Neural cell (in vitro differentiated cells): ENCODE measurements around the gene RAI2. TPM values are rescaled to one million over a fixed set of nuclear protein-coding genes. Genes with fewer than 3 reads are reported as not detected.

Experiments
- H2AFZ ChIP-seq: fragments of 200-600, 300-800 bp; sonication (generic), shearing (Covaris generic); 2 replicates; pipeline ENCODE4 v1.6.0; 2014; ENCODE audit warnings: low read depth, mild to moderate bottlenecking, antibody characterized with exemption, low read length, moderate library complexity
- H3F3A ChIP-seq: fragments of 200-600 bp; shearing (Covaris generic); 2 replicates; pipeline ENCODE4 v1.6.1; 2016; ENCODE audit warnings: mild to moderate bottlenecking, moderate library complexity, mixed read lengths, antibody characterized with exemption, low read length; ENCODE audit not compliant: insufficient read depth, poor library complexity, severe bottlenecking
- H3K27ac ChIP-seq: fragments of 200-600, 300-800 bp; sonication (generic), shearing (Covaris generic); 2 replicates; pipeline ENCODE4 v1.5.1; 2014; ENCODE audit warnings: mild to moderate bottlenecking, low read length, moderate library complexity
- H3K27me3 ChIP-seq: fragments of 300-800, 200-600 bp; sonication (generic), shearing (Covaris generic); 2 replicates; pipeline ENCODE4 v1.6.0; 2014; ENCODE audit warnings: mild to moderate bottlenecking, low read depth, low read length, moderate library complexity; ENCODE audit not compliant: insufficient read depth
- H3K36me3 ChIP-seq: fragments of 300-800, 200-600 bp; sonication (generic), shearing (Covaris generic); 2 replicates; pipeline ENCODE4 v1.5.1; 2014; ENCODE audit warnings: mild to moderate bottlenecking, antibody characterized with exemption, low read length, moderate library complexity; ENCODE audit not compliant: insufficient read depth
- H3K4me2 ChIP-seq: fragments of 300-800, 200-600 bp; sonication (generic), shearing (Covaris generic); 2 replicates; pipeline ENCODE4 v1.6.0; 2014; ENCODE audit warnings: mild to moderate bottlenecking, low read length
- H3K4me3 ChIP-seq: fragments of 300-800, 200-600 bp; sonication (generic), shearing (Covaris generic); 2 replicates; pipeline ENCODE4 v1.5.1; 2014; ENCODE audit warnings: mild to moderate bottlenecking, low read length, moderate library complexity
- H3K79me2 ChIP-seq: fragments of 200-600 bp; shearing (Covaris generic); replicated peaks from 2 replicates; pipeline ENCODE4 v1.6.0; 2014; ENCODE audit warnings: mild to moderate bottlenecking, low read length, moderate library complexity; ENCODE audit not compliant: insufficient read depth
- H3K9ac ChIP-seq: fragments of 300-800, 200-600 bp; sonication (generic), shearing (Covaris generic); 2 replicates; pipeline ENCODE4 v1.6.1; 2016; ENCODE audit warnings: mild to moderate bottlenecking, low read length, mixed read lengths
- H3K9me2 ChIP-seq: fragments of 200-600 bp; shearing (Covaris generic); 2 replicates; pipeline ENCODE4 v1.6.1; 2016; ENCODE audit warnings: mild to moderate bottlenecking, low read length, mixed read lengths; ENCODE audit not compliant: insufficient read depth
- H3K9me3 ChIP-seq: fragments of 200-600, 300-800 bp; sonication (generic), shearing (Covaris generic); 2 replicates; pipeline ENCODE4 v1.6.1; 2016; ENCODE audit warnings: mild to moderate bottlenecking, mixed run types, low read length, moderate library complexity, mixed read lengths
- H4K20me1 ChIP-seq: fragments of 200-600 bp; shearing (Covaris generic); 2 replicates; pipeline ENCODE4 v1.6.1; 2016; ENCODE audit warnings: mild to moderate bottlenecking, mixed run types; ENCODE audit not compliant: insufficient read depth
- EP300 ChIP-seq: fragments of 450-650 bp; conservative IDR thresholded peaks from 2 replicates; pipeline ENCODE4 v1.6.1; 2014; ENCODE audit warnings: antibody characterized with exemption, mild to moderate bottlenecking, moderate library complexity; ENCODE audit not compliant: poor library complexity, severe bottlenecking
- EZH2 ChIP-seq: fragments of 200-600, 300-800 bp; shearing (Covaris generic), sonication (generic); IDR thresholded peaks from 2 replicates; pipeline ENCODE4 v1.6.1; 2014; ENCODE audit warnings: antibody characterized with exemption, low read length, borderline replicate concordance, mild to moderate bottlenecking; ENCODE audit not compliant: insufficient read depth, poor library complexity, severe bottlenecking
- MXI1 ChIP-seq: fragments of 450-650 bp; conservative IDR thresholded peaks from 2 replicates; pipeline ENCODE4 v1.6.1; 2014; ENCODE audit warnings: antibody characterized with exemption, mild to moderate bottlenecking; ENCODE audit not compliant: poor library complexity, severe bottlenecking
- POLR2AphosphoS5 ChIP-seq: IDR thresholded peaks from 2 replicates; pipeline ENCODE4 v1.6.1; 2012
- RAD21 ChIP-seq: fragments of 450-650 bp; conservative IDR thresholded peaks from 2 replicates; pipeline ENCODE4 v1.6.1; 2014; ENCODE audit warnings: antibody characterized with exemption, mild to moderate bottlenecking, moderate library complexity
- SMC3 ChIP-seq: fragments of 450-650 bp; conservative IDR thresholded peaks from 2 replicates; pipeline ENCODE4 v1.6.1; 2014; ENCODE audit warnings: antibody characterized with exemption, mild to moderate bottlenecking, moderate library complexity; ENCODE audit not compliant: poor library complexity
- TAF1 ChIP-seq: IDR thresholded peaks from 2 replicates; pipeline ENCODE4 v1.6.1; 2012; ENCODE audit warnings: low read depth
- polyA plus RNA-seq: library from polyadenylated mRNA; depleted of rRNA; stranded (reverse); fragments of >200 nt; gene quantifications from 2 replicates; pipeline ENCODE4 v1.2.3, GENCODE V29; 2014
- TF ChIP-seq, protein P1 (sequence below): fragments of 450-650 bp; IDR thresholded peaks from 2 replicates; pipeline ENCODE4 v1.5.1; 2014; ENCODE audit warnings: antibody characterized with exemption, mild to moderate bottlenecking, moderate library complexity; ENCODE audit not compliant: poor library complexity, severe bottlenecking
- TF ChIP-seq, protein P2 (sequence below): IDR thresholded peaks from 2 replicates; pipeline ENCODE4 v1.6.1; 2012; ENCODE audit warnings: borderline replicate concordance

RAI2 gene
- polyA plus RNA-seq, 1 donor from 2014 or later, result 4.8 TPM

DNA sequence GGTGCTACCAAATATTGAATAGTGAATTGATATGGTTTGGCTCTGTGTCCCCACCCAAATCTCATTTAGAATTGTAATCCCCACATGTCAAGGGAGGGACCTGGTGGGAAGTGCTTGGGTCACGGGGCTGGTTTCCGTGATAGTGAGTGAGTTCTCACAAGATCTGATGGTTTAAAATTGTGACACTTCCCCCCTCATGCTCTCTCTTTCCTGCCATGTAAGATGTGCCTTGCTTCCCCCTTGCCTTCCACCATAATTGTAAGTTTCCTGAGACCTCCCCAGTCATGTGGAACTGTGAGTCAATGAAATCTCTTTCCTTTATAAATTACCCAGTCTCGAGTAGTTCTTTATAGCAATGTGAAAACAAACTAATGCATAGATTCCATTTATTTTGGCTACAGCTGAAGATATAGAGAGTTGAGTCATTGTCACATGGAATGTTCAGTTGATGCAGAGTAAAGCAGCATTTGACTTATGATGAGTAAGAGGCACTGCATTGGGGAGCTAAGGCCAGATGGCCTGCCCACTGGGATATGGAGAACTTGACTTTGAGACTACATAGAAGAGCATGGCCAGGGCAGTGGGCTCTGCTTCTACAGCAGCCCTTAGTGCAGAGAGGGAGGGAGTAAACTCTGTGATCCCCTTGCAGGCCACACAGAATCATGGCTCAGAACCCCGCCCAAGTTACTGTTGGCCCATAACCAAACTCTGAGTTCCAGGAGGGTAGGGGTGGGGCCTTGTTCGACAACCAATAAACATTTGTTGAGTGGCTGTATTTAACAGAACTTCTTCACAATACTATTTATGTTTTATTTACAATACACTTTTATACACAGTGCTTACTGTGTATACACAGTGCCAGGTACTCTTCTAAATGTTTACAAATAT is 34.2 kb downstream of the RAI2 start:
- no peaks in the 10 kb centered on the region for H3K9me2 ChIP-seq
- H3K4me3 ChIP-seq, result no peak overlapping the region
- no peaks in the 10 kb centered on the region for H3K36me3 ChIP-seq
- H4K20me1 ChIP-seq, result no peaks in the 10 kb centered on the region
- H3K4me2 ChIP-seq, result no peak overlapping the region
- no peaks in the 10 kb centered on the region for H3F3A ChIP-seq
- no peaks in the 10 kb centered on the region for H3K9me3 ChIP-seq
- H3K9ac ChIP-seq, result no peak overlapping the region
- no peaks in the 10 kb centered on the region for H3K79me2 ChIP-seq
- H3K27ac ChIP-seq, result no peak overlapping the region
- no peak overlapping the region for H2AFZ ChIP-seq
- TF ChIP-seq SMC3, result no peak
- TF ChIP-seq RAD21, result no peak
- TF ChIP-seq MXI1, result no peak
- TF ChIP-seq POLR2AphosphoS5, result no peak
- TF ChIP-seq TAF1, result no peak
- TF ChIP-seq, protein P1, sequence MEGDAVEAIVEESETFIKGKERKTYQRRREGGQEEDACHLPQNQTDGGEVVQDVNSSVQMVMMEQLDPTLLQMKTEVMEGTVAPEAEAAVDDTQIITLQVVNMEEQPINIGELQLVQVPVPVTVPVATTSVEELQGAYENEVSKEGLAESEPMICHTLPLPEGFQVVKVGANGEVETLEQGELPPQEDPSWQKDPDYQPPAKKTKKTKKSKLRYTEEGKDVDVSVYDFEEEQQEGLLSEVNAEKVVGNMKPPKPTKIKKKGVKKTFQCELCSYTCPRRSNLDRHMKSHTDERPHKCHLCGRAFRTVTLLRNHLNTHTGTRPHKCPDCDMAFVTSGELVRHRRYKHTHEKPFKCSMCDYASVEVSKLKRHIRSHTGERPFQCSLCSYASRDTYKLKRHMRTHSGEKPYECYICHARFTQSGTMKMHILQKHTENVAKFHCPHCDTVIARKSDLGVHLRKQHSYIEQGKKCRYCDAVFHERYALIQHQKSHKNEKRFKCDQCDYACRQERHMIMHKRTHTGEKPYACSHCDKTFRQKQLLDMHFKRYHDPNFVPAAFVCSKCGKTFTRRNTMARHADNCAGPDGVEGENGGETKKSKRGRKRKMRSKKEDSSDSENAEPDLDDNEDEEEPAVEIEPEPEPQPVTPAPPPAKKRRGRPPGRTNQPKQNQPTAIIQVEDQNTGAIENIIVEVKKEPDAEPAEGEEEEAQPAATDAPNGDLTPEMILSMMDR, result no peak
- no peak for TF ChIP-seq EP300
- TF ChIP-seq, protein P2, sequence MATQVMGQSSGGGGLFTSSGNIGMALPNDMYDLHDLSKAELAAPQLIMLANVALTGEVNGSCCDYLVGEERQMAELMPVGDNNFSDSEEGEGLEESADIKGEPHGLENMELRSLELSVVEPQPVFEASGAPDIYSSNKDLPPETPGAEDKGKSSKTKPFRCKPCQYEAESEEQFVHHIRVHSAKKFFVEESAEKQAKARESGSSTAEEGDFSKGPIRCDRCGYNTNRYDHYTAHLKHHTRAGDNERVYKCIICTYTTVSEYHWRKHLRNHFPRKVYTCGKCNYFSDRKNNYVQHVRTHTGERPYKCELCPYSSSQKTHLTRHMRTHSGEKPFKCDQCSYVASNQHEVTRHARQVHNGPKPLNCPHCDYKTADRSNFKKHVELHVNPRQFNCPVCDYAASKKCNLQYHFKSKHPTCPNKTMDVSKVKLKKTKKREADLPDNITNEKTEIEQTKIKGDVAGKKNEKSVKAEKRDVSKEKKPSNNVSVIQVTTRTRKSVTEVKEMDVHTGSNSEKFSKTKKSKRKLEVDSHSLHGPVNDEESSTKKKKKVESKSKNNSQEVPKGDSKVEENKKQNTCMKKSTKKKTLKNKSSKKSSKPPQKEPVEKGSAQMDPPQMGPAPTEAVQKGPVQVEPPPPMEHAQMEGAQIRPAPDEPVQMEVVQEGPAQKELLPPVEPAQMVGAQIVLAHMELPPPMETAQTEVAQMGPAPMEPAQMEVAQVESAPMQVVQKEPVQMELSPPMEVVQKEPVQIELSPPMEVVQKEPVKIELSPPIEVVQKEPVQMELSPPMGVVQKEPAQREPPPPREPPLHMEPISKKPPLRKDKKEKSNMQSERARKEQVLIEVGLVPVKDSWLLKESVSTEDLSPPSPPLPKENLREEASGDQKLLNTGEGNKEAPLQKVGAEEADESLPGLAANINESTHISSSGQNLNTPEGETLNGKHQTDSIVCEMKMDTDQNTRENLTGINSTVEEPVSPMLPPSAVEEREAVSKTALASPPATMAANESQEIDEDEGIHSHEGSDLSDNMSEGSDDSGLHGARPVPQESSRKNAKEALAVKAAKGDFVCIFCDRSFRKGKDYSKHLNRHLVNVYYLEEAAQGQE, result no peak
- TF ChIP-seq EZH2, result no peak
- no peaks in the 10 kb centered on the region for H3K27me3 ChIP-seq

DNA sequence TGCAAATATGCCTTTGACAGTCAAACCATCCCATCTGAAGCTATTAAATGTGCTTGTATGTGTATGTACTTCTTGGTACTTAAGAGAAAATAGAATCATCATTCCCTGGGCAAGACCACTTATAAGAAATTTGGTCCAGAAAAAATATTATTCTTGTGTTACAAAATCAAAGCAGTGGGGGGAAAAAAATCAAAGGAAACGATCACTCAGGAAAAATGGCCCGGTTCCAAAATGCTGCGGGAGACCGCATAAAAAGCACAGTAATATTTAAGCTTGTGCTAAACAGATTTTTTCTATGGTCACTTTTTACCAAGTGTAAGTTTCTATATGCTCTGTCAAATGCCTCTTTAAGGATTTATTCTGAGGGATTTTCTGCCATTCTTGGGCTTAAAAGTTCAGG is 36.1 kb downstream of the RAI2 start:
- Histone ChIP-seq H3K9me3 (no peaks in the 10 kb centered on the region), H3K27ac (no peak overlapping the region), H3K27me3 (no peaks in the 10 kb centered on the region), H3K9me2 (no peaks in the 10 kb centered on the region), H2AFZ (no peak overlapping the region), H3K9ac (no peak overlapping the region), H4K20me1 (no peaks in the 10 kb centered on the region), H3K36me3 (no peaks in the 10 kb centered on the region), H3K4me2 (no peak overlapping the region), H3K4me3 (no peak overlapping the region), H3F3A (no peaks in the 10 kb centered on the region), H3K79me2 (no peaks in the 10 kb centered on the region)
- TF ChIP-seq RAD21 (no peak), TAF1 (no peak), SMC3 (no peak), EZH2 (no peak), MXI1 (no peak), EP300 (no peak), POLR2AphosphoS5 (no peak)
- TF ChIP-seq, protein P2, result no peak
- TF ChIP-seq, protein P1, result no peak
